ENCODE results near the gene CCDC24. TPM values are rescaled to one million over a fixed set of nuclear protein-coding genes. Genes with fewer than 3 reads are reported as not detected.

The CCDC24 gene
- total RNA-seq, 1 donor from 2014 or later, result 2.7 TPM

DNA sequence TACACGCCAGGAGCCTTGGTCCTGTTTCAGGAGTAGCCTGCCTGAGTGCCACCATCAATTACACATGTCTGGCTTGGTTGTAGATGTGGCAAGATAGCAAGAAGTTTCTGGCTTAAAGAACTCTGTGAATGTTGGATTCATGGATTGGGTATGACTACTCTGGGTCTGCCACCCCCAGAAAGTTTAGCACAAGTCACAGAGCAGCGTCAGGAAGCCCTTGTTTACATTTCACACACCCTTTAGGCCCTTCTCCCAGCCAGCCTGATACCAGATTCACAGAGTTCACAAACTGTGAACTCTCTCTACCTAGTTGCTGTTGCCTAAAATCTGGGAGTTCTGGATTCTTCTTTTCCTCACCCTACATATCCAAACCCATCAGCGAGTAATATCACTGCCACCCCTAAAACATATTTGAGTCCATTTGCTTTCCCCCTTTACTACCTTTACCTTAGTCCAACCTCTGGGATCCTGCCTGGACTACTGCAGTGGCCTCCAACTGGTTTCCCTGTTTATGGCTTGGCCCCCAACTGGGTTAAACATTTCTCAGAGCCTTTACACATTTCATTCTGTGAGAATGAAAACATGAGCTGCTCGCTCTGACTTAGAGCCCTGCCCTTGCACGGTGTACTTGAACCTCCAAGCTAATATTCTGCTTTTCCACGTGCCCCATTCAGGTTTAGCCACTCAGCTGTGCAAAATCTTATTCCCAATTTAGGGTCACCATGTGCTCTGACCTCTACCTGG lies 4.1 kb upstream of the CCDC24 start:
- intact Hi-C loops (cut with micrococcal nuclease), result no loop called here
- Mint-ChIP-seq H3K4me3 (no peak overlapping the region), H3K36me3 (ENCODE audit: low read depth) (peaks cover 3% of the 10 kb centered on the region), H3K4me1 (ENCODE audit: low read depth) (peaks cover 5% of the 10 kb centered on the region), H3K27ac (no peak overlapping the region), H3K9me3 (no peaks in the 10 kb centered on the region), H3K27me3 (ENCODE audit: insufficient read depth) (no peaks in the 10 kb centered on the region)
- DNase-seq (ENCODE audit: low spot score), result no peak

GRCh38 chr1:43990271-43991199 lies 864 bp upstream of the CCDC24 start:
- Mint-ChIP-seq H3K4me3 (peak overlapping the region; percentile 91), H3K36me3 (ENCODE audit: low read depth) (peaks cover 5% of the 10 kb centered on the region), H3K4me1 (ENCODE audit: low read depth) (peaks cover 13% of the 10 kb centered on the region), H3K9me3 (no peaks in the 10 kb centered on the region), H3K27ac (no peak overlapping the region), H3K27me3 (ENCODE audit: insufficient read depth) (no peaks in the 10 kb centered on the region)
- DNase-seq (ENCODE audit: low spot score), result no peak
- intact Hi-C loops (cut with micrococcal nuclease), result loop anchor here (1.0 kb wide), 4 partner anchors 16 to 283 kb away; partner anchors contain the start of genes ATP6V0B, IPO13 and ST3GAL3

DNA sequence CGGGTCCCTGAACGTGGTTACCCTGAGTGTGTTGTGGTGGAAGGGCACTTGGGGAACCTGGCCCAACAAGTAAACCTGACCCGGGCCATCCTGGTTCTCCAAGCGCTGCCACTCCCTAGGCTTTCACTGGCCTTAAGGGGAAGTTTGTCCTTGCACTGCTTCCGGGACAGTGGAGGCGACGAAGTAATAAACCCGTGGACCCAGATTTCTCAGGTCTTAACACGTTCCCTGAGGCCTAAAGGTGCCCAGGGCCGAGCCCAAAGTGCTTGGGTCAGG lies 261 bp upstream of the CCDC24 start:
- H3K27ac Mint-ChIP-seq, result peak overlapping the region; percentile 82
- peaks cover 3% of the 10 kb centered on the region for H3K36me3 Mint-ChIP-seq (ENCODE audit: low read depth)
- DNase-seq (ENCODE audit: low spot score), result no peak
- peak overlapping the region; percentile 91 for H3K4me3 Mint-ChIP-seq
- intact Hi-C loops (cut with micrococcal nuclease), result loop anchor here (1.0 kb wide), 4 partner anchors 17 to 284 kb away; partner anchors contain the start of genes ATP6V0B, IPO13 and ST3GAL3
- H3K27me3 Mint-ChIP-seq (ENCODE audit: insufficient read depth), result no peaks in the 10 kb centered on the region
- peaks cover 13% of the 10 kb centered on the region for H3K4me1 Mint-ChIP-seq (ENCODE audit: low read depth)
- no peaks in the 10 kb centered on the region for H3K9me3 Mint-ChIP-seq

GRCh38 chr1:43992232-43992995 lies 1.0 kb downstream of the CCDC24 start:
- Mint-ChIP-seq H3K4me3 (peak overlapping the region; percentile 91), H3K9me3 (no peaks in the 10 kb centered on the region)
- DNase-seq (ENCODE audit: low spot score), result no peak

GRCh38 chr1:43993206-43993914 lies 2.0 kb downstream of the CCDC24 start:
- Mint-ChIP-seq H3K4me1 (ENCODE audit: low read depth) (peaks cover 13% of the 10 kb centered on the region), H3K4me3 (peak overlapping the region; percentile 91), H3K9me3 (no peaks in the 10 kb centered on the region), H3K27ac (no peak overlapping the region), H3K27me3 (ENCODE audit: insufficient read depth) (no peaks in the 10 kb centered on the region), H3K36me3 (ENCODE audit: low read depth) (peaks cover 3% of the 10 kb centered on the region)
- no peak for DNase-seq (ENCODE audit: low spot score)
- intact Hi-C loops (cut with micrococcal nuclease), result no loop called here

More at GRCh38 chr1:43992232-43992995, 1.0 kb downstream of the CCDC24 start:
- H3K27me3 Mint-ChIP-seq (ENCODE audit: insufficient read depth), result no peaks in the 10 kb centered on the region
- H3K36me3 Mint-ChIP-seq (ENCODE audit: low read depth), result peaks cover 3% of the 10 kb centered on the region
- peak overlapping the region; percentile 78 for H3K27ac Mint-ChIP-seq
- intact Hi-C loops (cut with micrococcal nuclease), result no loop called here
- H3K4me1 Mint-ChIP-seq (ENCODE audit: low read depth), result peaks cover 13% of the 10 kb centered on the region

DNA sequence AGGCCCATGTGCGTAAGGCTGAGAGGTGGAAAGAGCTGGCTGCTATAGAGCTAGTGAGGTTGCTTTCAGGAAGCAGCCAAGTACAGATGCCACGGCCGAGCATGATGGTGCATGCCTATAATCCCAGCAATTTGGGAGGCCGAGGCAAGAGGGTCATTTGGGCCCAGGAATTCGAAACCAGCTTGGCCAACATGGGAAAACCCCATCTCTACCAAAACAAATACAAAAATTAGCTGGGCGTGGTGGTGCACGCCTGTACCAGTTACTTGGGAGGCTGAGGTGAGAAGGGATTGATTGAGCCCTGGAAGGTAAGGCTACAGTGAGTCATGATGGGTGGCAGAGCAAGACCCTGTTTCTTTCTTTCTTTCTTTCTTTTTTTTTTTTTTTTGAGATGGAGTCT lies 2.7 kb downstream of the CCDC24 start:
- no peak overlapping the region for H3K4me3 Mint-ChIP-seq
- peaks cover 13% of the 10 kb centered on the region for H3K4me1 Mint-ChIP-seq (ENCODE audit: low read depth)
- H3K36me3 Mint-ChIP-seq (ENCODE audit: low read depth), result peaks cover 3% of the 10 kb centered on the region
- intact Hi-C loops (cut with micrococcal nuclease), result no loop called here
- no peaks in the 10 kb centered on the region for H3K9me3 Mint-ChIP-seq
- no peak overlapping the region for H3K27ac Mint-ChIP-seq
- DNase-seq (ENCODE audit: low spot score), result no peak
- H3K27me3 Mint-ChIP-seq (ENCODE audit: insufficient read depth), result no peaks in the 10 kb centered on the region

- H3K4me1 Mint-ChIP-seq (ENCODE audit: low read depth), result peaks cover 13% of the 10 kb centered on the region
- intact Hi-C loops (cut with micrococcal nuclease), result no loop called here
- H3K9me3 Mint-ChIP-seq, result no peaks in the 10 kb centered on the region
- DNase-seq (ENCODE audit: low spot score), result no peak
- no peak overlapping the region for H3K27ac Mint-ChIP-seq
- no peak overlapping the region for H3K4me3 Mint-ChIP-seq
- H3K27me3 Mint-ChIP-seq (ENCODE audit: insufficient read depth), result no peaks in the 10 kb centered on the region
- peaks cover 3% of the 10 kb centered on the region for H3K36me3 Mint-ChIP-seq (ENCODE audit: low read depth)
Observed at GRCh38 chr1:43994794-43995790, 3.7 kb downstream of the CCDC24 start.

GRCh38 chr1:43995984-43996732 lies 4.8 kb downstream of the CCDC24 start:
- Mint-ChIP-seq H3K4me3 (no peak overlapping the region), H3K27ac (no peak overlapping the region), H3K4me1 (ENCODE audit: low read depth) (peaks cover 13% of the 10 kb centered on the region), H3K9me3 (no peaks in the 10 kb centered on the region), H3K27me3 (ENCODE audit: insufficient read depth) (no peaks in the 10 kb centered on the region), H3K36me3 (ENCODE audit: low read depth) (peaks cover 3% of the 10 kb centered on the region)
- intact Hi-C loops (cut with micrococcal nuclease), result no loop called here
- no peak for DNase-seq (ENCODE audit: low spot score)

DNA sequence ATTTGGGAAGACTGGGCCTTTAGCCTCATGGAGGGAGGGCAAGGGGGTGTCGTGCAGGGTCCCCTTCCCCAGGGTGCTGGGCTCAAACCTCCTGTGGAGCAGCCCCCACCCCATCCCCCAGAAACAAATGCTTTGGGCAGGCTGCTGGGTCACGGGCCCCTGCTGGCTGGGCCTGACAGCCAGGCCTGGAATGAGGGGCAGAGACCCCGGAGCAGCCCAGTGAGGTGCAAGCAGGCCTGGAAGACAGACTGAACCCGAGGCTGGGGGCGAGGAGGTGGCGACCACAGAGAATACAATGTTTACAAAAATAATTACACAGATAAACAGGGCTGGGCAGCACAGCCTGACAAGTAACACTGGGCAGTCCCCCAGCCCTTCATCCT lies 5.3 kb downstream of the CCDC24 start:
- no peak for DNase-seq (ENCODE audit: low spot score)
- peaks cover 13% of the 10 kb centered on the region for H3K4me1 Mint-ChIP-seq (ENCODE audit: low read depth)
- no peaks in the 10 kb centered on the region for H3K27me3 Mint-ChIP-seq (ENCODE audit: insufficient read depth)
- no peaks in the 10 kb centered on the region for H3K9me3 Mint-ChIP-seq
- intact Hi-C loops (cut with micrococcal nuclease), result no loop called here
- H3K4me3 Mint-ChIP-seq, result no peak overlapping the region
- peaks cover 3% of the 10 kb centered on the region for H3K36me3 Mint-ChIP-seq (ENCODE audit: low read depth)
- H3K27ac Mint-ChIP-seq, result no peak overlapping the region

- peaks cover 6% of the 10 kb centered on the region for H3K4me1 Mint-ChIP-seq (ENCODE audit: low read depth)
- DNase-seq (ENCODE audit: low spot score), result no peak
- H3K4me3 Mint-ChIP-seq, result no peak overlapping the region
- H3K9me3 Mint-ChIP-seq, result no peaks in the 10 kb centered on the region
- intact Hi-C loops (cut with micrococcal nuclease), result no loop called here
- peaks cover 3% of the 10 kb centered on the region for H3K36me3 Mint-ChIP-seq (ENCODE audit: low read depth)
- H3K27me3 Mint-ChIP-seq (ENCODE audit: insufficient read depth), result no peaks in the 10 kb centered on the region
- H3K27ac Mint-ChIP-seq, result no peak overlapping the region
Observed at GRCh38 chr1:43997295-43997999, 6.0 kb downstream of the CCDC24 start.

DNA sequence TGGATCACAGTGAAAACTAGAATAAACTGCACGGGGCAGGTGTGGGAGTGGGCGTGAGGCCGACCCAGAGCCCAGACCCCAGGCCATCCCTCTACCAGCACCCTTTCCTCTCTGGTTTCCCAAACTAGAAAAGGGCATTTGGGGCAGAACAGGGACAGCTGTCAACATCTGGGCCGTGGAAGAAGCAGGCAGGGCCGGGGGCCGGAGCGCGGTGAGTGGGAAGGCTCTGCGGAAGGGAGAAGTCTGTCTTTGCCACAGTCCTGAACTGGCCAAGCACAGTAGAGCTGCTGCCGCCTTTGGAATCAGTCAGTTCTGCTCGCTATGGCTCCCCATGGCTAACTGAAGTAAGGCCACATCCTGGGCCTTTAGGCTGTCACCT lies 6.6 kb downstream of the CCDC24 start:
- Mint-ChIP-seq H3K9me3 (no peaks in the 10 kb centered on the region), H3K4me1 (ENCODE audit: low read depth) (peaks cover under 1% of the 10 kb centered on the region), H3K27ac (no peak overlapping the region), H3K4me3 (no peak overlapping the region), H3K36me3 (ENCODE audit: low read depth) (no peaks in the 10 kb centered on the region), H3K27me3 (ENCODE audit: insufficient read depth) (no peaks in the 10 kb centered on the region)
- DNase-seq (ENCODE audit: low spot score), result no peak
- intact Hi-C loops (cut with micrococcal nuclease), result no loop called here
